ENCODE results near the gene ERCC1.

ERCC1 gene

DNA sequence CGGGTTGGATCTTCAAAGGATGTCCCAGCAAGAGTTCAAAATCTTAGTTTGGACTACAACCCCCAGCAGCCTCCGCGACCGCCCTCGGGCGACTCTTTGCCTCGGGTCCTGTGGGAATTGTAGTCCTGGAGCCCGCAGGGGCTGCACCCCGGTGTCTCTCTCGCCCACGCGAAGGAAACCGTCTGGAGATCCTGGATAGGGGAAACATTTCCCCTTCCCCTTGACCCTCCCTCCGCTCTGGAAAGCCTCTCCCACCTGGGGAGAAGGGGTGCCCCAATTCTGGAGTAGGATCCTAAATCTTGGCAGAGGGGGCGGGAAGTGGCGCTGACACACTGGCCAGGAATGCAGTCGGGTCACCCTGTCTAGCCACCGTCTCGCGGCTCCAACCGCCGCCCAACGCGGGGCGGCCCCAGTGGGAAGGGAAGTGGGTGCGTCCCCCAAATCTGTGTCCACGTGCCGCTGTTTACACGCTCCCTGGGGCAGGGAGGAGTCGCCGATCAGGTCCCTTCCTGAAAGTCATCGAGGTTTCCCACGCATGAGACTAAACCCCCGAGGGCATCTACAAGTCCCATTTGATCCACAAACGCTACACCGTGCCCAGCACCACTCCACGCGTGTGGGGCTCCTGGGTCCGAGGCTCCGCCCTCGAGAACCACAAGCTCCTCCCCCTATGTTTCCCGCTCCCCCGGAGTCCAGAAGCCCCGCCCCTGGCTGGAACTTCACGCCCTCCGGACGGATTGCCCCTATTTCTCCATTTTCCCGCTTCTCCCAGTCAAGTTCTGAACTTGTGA lies 18.1 kb downstream of the ERCC1 start:
- peak; percentile 75 for DNase-seq (ENCODE audit: low read depth)

DNA sequence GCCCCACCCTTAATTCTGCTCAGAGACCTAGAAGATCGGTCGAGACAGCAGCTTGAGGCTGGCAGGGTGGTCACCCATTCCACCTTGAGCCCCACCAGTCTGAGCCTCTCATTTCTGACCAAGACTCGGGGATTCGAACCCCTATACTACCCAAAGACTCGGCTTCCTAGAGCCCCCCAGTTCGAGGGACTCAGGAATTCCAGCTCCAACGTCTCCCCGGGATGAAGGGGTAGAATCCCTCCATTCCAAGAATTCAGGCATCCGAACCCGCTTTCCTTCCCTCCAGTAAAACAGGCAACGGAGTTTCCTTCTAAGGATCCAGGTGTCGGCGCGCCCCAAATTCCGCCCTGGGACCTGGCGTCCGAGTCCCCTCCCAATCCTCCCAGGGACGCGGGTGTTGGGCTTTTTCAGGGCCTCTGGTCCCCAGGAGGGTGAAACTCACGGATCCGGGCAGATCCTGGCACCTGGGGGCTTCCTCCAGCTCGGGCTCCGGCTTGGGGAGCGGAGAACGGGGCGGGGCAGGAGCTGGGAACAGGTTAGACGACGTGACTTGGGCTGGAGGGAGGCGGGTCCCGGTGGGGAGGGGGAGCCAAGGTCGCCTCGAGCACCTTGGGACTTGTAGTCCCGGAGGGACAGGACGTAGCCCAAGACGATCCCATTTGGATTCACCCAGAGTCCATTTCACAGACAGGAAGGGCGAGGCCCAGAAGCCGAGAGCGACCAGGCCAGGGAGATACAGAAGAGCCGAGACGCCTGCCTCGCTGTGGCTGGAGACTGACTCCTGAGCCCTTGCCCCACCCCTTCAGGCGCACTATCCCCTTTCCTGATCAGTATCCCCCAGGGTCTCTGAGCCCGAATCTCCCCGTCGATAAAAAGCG lies 18.9 kb downstream of the ERCC1 start, which contains the start of gene PPP1R13L:
Gene PPP1R13L, minus strand, starts transcription at position 513 of the 878 bp plus-strand sequence. CDS start 6,751 bp downstream, outside the sequence.
- no peak for DNase-seq (ENCODE audit: low read depth)

DNA sequence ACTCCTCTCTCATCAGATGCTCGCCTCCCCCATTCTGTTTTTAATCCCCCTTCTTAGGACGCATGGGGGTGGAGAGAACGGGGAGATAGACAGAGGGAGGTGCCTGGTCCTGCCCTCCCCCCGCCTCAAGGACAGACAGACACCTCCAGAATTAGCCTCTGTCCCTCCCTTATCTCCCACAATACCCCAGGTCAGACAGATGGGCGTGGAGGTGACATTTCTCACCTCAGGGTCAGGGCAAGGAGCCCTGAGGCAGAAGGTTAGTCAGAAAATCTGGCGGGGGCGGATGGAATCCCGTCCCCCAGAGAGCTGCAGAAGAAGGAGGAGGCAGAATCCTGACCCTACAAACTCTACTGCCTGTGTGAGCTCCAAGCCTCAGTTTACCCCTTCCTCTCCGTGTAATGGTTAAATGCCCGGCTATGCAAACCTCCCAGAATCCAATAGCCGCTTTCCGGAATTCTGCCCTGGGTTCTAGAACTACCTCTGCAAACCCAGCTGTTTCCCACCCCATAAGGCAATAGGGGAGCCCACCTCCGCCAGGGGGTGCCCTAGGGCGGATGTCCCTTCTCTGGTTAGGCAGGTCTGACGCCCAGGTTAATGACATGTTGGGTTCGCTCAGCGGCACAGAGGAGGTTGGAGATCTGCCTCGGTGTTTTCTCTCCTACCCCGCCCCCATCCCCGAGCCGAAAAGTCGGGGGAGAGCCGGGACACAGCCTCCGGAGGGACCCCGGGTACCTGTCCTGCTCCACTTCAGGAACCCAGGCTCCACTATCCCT lies 19.7 kb downstream of the ERCC1 start:
- DNase-seq (ENCODE audit: low read depth): peak; percentile 54

DNA sequence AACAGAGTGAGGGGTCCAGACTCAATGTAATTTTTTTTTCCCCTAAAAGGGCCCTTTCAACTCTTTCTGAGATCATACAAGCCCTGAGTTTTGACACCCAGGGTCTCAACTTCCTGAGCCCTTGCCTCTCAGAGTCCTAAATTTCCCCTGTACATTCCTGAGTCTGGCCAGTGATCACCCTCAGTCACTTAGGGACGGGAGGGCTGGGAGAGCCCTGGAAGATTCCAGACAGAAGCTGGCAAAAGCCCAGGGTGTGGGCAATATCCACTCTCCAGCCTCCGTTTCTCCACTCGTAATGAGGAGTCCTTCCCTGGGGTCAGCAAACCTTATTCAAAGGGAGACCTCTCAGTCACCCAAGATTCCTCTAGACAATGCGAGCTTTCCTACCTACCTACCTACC lies 20.4 kb downstream of the ERCC1 start:
- DNase-seq (ENCODE audit: low read depth): no peak

DNA sequence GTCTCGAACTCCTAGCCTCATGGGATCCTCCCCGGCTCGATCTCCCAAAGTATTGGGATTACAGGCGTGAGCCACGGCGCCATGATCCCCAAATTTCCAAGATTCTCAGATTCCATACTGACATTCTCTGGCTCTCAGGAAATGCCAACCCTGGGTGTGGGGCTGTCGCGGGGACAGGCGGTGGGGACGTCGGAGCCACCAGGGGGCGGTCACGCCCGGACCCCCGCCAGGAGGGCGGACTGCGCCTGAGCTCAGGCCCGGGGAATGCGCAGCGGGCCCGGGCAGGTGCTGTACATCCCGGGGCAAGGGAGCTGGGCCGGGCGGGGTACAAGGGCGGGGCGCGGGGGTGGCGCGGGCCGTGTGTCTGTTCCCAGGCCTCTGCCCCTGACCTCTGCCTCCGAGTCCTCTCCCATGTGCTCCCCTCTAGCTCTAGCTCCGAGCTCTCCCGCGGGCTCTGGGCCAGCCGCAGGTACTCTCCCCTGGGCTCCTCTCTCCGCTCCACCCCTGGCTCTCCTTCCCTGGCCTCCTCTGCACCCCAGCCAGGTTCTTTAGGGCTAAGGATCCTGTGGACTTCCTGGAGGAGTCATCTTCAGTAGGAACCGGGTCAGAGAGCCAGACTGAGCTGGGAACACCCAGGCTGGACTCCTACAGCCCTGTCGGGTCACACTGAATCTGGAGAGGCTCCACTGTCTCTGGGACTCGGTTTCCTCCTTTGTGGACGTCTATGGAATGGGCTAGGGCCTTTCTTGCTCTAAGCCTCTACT lies 21.2 kb downstream of the ERCC1 start:
- DNase-seq (ENCODE audit: low read depth): no peak

DNA sequence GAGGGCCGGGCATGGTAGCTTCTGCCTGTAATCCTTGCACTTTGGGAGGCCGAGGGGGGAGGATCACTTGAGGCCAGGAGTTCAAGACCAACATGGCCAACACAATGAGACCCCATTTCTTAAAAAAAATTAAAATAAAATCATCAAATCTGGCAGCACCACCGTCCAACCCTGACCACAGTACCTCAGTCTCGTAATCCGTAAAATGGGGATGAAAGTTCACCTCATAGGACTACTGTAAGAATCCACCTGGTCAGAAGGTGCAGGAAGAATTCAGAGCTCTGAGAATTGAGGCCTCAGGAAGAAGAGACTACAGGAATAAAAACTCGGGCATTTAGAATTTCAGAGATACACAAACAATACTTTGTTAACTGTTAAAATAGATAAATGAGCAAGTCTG lies 21.9 kb downstream of the ERCC1 start:
- no peak for DNase-seq (ENCODE audit: low read depth)

DNA sequence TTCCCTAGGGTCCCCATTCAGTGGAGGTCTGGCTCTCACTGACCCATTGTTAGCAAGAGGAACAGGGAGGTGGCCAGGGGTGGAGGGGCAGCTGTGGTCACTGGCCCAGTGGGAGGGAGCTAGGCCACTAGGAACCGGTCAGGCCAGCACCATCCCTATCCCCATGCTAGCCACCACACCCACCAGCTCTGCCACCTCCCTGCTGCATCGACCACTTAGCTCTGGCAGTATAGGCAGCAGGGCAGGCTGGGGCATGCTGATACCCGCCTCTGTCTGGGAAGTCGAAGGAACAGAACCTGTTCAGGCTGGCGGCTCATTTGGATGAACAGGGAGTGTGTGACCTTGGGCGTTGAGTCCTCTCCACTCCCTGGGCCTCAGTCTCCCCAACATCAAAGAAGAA lies 23.5 kb downstream of the ERCC1 start:
- DNase-seq (ENCODE audit: low read depth): no peak

DNA sequence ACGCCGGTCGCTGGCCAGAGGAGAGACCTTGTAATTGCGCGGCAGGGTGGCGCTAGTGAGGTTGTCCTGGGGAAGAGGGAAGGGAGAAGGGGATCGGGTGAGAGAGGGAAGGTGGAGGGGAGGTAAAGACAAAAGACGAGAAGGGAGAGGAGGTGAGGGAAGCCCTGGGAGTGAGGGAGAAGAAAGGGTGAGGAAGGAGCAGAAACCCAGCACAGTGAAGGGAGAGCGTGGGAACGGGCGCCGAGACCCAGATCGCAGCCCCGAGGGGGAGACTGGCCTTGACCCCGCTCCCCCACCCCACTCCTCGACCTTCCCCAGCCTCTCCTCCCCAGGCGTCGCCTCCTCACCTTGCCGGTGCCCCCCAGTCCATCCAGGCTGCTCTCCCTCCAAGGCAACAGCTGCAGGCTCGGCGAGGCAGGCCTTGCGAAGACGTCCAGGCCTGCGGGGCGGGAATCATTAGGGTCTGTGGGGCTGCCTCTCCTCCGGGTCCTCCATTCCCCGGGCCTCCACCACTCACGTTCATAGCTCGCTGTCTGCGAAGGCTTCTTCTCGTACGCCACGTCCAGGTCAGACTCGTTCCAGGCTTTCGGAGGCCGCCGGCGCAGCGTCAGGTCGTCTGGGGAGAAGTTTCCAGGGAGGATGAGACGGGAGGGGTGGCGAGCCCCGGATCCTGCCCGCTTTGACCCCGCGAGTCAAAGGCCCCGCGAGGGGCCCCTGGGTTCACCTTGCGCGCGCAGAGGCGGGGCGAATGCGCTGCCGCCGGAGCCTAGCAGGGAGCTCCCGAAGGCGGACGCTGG lies 27.7 kb downstream of the ERCC1 start:
- no peak for DNase-seq (ENCODE audit: low read depth)

DNA sequence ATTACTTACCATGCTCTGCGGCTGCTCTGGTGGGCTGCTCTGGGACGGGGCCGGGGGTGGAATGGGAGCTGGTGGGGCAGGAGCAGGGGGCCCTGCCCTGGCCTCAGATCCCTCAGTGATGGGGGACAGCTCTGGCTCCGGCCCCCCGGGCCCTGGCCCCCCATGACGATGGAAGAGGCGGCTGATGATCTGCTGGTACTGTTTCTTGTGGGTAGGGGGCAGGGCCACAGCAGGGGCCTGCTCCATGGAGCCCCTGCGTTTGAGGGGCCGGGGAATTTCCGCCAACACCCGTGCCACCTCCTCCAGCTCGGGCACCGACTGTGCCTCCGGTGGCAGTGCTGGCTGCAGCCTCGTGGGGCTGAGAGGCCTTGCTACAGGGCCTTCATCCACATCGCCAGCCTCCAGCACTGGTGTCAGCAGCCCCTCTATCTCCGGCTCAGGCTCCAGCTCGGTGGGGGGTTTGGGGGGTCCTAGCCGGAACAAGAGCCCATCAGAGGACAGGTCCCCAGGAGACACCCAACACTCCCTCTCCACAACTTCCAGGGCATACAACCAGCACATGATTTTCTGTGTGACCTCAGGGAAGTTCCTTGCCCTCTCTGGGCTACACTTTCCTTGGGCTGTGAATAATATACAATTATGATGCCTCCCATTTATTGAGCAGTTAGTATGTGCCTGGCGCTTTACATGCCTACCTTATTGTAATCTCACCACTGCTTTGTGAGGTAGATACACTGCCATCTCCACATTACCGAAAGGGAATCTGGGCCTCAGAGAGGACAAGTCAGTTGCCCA lies 31.6 kb downstream of the ERCC1 start:
- no peak for DNase-seq (ENCODE audit: low read depth)

DNA sequence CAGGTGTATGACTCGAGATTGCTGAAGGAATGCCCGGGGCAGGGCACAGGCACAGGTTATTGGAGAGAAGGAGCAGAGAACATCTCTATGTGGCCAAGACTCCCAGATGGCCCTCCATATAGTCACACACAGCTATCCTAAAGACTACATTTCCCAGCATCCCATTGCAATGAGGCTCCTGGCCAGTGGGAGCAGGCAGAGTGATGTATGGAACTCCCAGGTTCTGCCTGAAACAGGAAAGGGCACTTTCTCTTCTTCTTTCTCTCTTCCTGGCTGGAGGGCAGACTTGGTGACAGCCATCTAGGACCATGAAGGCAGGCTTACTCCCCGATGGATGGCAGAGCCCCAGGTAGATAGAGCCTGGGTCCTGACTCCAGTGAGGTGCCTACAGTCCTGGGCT lies 32.4 kb downstream of the ERCC1 start:
- DNase-seq (ENCODE audit: low read depth): no peak

DNA sequence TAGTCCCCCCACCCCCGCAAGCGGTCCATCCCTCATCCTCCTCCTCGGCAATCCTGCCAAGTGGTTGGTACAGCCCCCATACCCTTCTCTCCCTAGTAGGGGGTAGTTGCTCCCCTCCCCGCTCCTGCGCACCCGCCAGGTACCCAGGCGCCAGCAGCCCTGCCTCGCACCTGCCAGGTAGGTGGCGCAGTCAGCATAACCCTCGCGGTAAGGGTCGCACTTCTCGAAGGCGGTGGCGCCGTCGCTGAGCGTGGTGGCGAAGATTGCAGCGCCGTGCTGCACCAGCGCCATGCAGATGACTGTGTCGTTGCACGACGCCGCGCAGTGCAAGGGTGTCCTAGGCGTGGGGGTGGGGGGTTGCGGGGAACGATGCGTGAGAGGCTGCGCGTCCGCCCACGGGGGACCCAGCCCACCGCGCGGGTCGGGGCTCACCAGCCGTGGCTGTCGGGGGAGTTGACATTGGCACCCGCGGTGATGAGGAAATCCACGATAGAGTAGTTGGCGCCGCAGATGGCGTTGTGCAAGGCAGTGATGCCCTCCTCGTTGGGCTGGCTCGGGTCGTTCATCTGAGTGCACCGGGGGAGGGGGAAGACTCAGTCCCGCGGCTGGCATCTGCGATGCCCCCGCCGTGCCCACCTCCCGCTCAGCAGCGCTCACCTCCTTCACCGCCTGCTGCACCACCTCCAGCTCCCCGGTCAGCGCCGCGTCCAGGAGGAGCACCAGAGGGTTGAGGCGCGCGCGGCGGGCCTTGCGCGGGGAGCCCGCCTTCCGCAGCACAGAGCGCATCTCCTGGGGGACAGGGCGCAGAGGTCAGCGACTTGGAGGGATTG lies 38.1 kb downstream of the ERCC1 start:
- DNase-seq (ENCODE audit: low read depth): no peak

DNA sequence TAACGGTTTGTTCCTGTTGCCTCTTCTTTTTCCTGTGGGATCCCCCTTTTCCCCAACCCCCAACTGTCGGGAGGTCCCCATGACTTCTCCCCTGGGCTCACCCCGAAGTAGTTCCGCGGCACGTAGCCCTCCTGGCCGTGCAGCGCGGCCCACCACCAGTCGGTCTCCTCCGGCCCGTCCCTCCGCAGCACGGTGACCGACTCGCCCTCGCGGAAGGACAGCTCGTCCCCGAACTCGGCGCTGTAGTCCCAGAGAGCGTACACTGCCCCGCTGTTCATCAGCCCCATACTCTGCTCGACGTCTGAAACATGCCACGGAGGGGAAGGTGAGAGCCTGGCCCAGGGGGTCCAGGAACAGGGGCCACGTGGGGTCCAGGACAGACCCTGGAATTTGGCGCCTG lies 41.3 kb downstream of the ERCC1 start:
- DNase-seq (ENCODE audit: low read depth): no peak

DNA sequence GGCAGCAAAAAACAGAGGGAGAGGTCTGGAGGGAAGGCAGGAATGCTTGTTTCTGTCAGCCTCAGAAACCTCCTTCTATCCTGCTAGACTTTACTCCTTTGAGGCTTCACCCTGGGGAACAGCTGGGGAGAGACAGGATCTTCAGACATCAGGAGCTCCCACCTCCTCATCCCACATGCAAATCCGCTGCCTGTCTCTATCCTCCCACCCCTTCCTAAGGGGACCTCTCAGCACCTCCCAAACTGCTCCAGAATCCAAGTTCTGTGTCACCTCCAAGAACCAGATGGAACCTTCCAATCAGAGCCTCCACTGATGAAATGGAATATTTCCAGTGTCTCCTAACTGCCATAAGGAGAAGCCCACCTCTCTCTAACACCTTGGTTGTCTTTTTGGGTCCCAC lies 43.6 kb downstream of the ERCC1 start:
- DNase-seq (ENCODE audit: low read depth): no peak

DNA sequence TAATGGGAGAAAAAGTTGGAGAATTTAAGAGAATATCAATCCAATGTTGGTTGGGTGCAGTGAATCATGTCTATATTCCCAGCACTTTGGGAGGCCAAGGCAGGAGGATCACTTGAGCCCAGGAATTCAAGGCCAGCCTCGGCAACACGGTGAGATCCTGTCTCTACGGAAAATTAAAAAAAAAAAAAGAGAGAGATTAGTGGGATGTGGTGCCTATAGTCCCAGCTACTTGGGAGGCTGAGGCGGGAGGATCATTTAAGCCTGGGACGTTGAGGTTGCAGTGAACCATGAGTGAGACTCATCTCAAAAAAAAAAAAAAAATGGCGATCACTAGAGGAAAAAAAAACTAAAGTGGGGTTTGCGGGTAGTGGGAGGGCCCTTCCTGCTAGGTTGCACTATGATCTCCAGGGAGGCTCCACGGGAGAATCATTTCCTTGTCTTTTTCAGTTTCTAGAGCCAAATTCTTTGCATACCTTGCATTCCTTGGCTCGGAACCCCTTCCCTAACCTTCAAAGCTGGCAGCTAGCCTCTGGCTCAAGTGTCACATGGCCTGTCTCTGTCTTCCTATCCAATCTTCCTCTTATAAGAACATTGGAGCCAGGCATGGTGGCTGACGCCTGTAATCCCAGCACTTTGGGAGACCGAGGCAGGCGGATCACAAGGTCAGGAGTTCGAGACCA lies 47.5 kb downstream of the ERCC1 start:
- DNase-seq (ENCODE audit: low read depth): no peak

DNA sequence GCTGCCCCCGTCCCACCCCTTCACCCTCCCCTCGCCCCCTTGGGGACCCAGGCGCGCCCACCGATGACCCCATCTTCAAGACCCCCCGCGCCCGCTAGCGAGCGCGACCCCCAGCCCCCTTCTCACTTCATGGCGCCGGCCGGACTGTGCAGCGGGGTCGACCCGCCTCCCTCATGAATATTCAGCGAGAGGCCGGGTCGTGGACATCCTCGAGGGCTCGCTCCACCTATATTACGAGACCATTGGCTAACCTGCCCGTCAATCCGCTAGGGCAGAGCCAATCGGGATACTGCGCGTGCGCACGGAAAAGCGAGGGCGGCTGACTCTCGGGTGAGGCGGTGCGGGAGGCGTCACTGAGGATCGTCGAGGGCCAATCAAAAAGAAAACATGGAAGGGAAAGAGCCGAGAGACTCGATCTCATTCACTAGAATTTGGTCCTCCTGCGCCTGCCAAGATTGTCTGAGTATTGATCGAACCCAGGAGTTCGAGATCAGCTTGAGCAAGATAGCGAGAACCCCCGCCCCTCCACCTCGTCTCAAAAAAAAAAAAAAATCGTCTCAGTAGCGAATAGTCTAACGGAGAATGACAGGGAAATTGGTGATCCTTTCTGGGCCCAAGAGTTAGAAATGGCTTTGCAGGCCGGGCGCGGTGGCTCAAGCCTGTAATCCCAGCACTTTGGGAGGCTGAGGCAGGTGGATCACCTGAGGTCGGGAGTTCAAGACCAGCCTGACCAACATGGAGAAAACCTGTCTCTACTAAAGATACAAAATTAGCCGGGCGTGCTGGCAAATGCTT lies 53.1 kb downstream of the ERCC1 start, which contains the start of gene ERCC2:
Gene ERCC2, minus strand, starts transcription at position 164 of the 795 bp plus-strand sequence. Its CDS starts 33 bp downstream, at position 131.
- DNase-seq (ENCODE audit: low read depth): peak; percentile 99

DNA sequence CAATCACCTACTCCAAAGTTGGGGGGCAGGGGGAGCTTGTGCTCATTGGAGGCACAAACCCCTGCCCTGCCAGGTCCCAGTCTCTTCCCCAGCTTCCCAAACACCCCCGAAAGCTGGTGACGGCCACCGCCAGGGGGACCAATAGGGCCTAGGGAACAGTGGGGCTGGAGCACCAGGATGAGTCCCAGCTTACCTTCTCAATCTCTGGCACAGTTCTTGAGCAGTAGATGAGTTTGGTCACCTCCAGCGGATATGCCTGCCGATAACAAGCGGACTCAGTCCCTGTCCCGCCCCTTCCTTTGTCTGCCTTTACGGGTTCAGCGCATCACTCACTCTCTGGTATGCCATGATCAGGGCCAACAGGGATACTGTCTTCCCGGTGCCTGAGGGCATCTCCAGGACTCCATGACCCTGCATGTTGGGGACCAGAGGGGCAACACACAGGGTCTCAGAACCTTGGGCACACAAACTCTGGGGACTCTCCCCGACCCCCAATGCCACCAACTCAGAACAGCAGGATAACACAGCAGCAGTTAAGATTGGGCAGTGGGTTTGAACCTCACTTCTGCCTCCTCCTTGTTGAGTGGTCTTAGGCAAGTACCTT lies 54.9 kb downstream of the ERCC1 start:
- no peak for DNase-seq (ENCODE audit: low read depth)

DNA sequence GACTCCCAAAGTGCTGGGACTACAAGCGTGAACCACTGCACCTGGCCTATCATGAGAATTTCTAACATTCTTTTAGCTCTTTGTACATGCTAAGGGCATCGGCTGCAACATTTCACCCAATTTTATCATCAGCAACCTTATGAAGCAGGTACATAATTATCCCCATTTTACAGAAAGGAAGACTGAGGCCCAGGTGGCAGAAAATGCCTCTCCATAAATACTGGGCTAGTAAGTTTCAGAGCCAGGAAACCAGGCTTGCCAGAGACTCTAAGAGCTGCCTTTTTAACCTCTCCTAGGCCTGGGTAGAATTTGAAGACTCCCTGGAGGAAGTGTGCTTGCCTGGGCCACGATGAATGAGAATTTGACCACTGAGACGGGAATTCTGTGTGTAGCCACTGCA lies 55.6 kb downstream of the ERCC1 start:
- no peak for DNase-seq (ENCODE audit: low read depth)

Data from activated T-cell treated with anti-CD3 and anti-CD28 coated beads for 1 hour (primary cell).